K562 (cell line): ENCODE results near the gene AJM1. TPM values are rescaled to one million over a fixed set of nuclear protein-coding genes. Genes with fewer than 3 reads are reported as not detected.

Source experiments
- ATAC-seq: fragments of 200-7000 bp; cut with Tn5 transposase; 3 replicates; pipeline ENCODE4 v1.9.1; 2020; ENCODE audit warnings: moderate library complexity
- BruUV-seq: library from RNA; stranded (reverse); fragments of 400-500 nt; replicated peaks from 2 replicates; lab custom pipeline; 2021; lab: Mats Ljungman, UMichigan
- CTCF ChIA-PET: fragments of 300-600 bp; formaldehyde crosslinking; extraction: SDS; loops from one replicate; lab custom pipeline; 2021; ENCODE audit warnings: low intra/inter-chr PET ratio; lab: Yijun Ruan, JAX
- POLR2A ChIA-PET: fragments of 300-600, 350-650 bp; sonication (Branson Sonifier 250); formaldehyde crosslinking; extraction: SDS; loops from one replicate; lab custom pipeline; 2021; ENCODE audit warnings: antibody characterized with exemption, inconsistent platforms; lab: Yijun Ruan, JAX
- DNase-seq, 4 experiments: peaks; one replicate each; pipeline versions ENCODE4 v3.0.0 to v3.0.0-alpha.2; 2011 to 2018; ENCODE audit warnings: low spot score in 3 of 4, mixed read lengths in 3 of 4; ENCODE audit errors: extremely low read depth in 1 of 4
- FAIRE-seq: peaks from 2 replicates; lab custom pipeline; 2011; peaks lifted over from hg19 to GRCh38; lab: Jason Lieb, UNC
- H2AFZ ChIP-seq: 2 replicates; pipeline ENCODE4 v1.6.0; 2011; ENCODE audit warnings: low read depth, low read length, control low read depth, inconsistent platforms
- H3K27ac ChIP-seq: fragments of 200-600 bp; 3 replicates; pipeline ENCODE4 v1.8.0; 2011; ENCODE audit warnings: low read depth, mild to moderate bottlenecking, control low read depth, inconsistent platforms, low read length, moderate library complexity, mixed read lengths; ENCODE audit errors: extremely low read depth
- H3K27me3 ChIP-seq, 2 experiments: fragments of 300-600 bp in 1 of 2; 2 replicates in 1 of 2; 3 replicates in 1 of 2; pipeline versions ENCODE4 v1.6.0 to v1.8.0; 2011; ENCODE audit warnings: inconsistent platforms in 2 of 2, low read length in 2 of 2, mild to moderate bottlenecking in 1 of 2, mixed read lengths in 1 of 2, moderate library complexity in 1 of 2; ENCODE audit not compliant: control insufficient read depth in 2 of 2, insufficient read depth in 2 of 2
- H3K36me3 ChIP-seq: fragments of 300-600 bp; 3 replicates; pipeline ENCODE4 v1.8.0; 2011; ENCODE audit warnings: mild to moderate bottlenecking, low read length, inconsistent platforms; ENCODE audit not compliant: control insufficient read depth, insufficient read depth
- H3K4me1 ChIP-seq, 2 experiments: fragments of 200-600 bp in 1 of 2; replicated peaks in 1 of 2; 2 replicates in 1 of 2; 3 replicates in 1 of 2; pipeline versions ENCODE4 v1.5.1 to v1.8.0; 2011; ENCODE audit warnings: inconsistent platforms in 2 of 2, low read length in 2 of 2, mild to moderate bottlenecking in 1 of 2, mixed read lengths in 1 of 2, moderate library complexity in 1 of 2; ENCODE audit not compliant: control insufficient read depth in 2 of 2, insufficient read depth in 2 of 2
- H3K4me2 ChIP-seq: 2 replicates; pipeline ENCODE4 v1.6.1; 2011; ENCODE audit warnings: low read length, control low read depth, inconsistent platforms, mixed read lengths; ENCODE audit not compliant: insufficient read depth
- H3K4me3 ChIP-seq: fragments of 200-600 bp; sonication (generic), shearing (Covaris generic); 2 replicates; pipeline ENCODE4 v1.5.1; 2016; ENCODE audit warnings: control low read depth, inconsistent platforms
- H3K79me2 ChIP-seq: fragments of 200-600 bp; 3 replicates; pipeline ENCODE4 v1.8.0; 2011; ENCODE audit warnings: low read length, inconsistent platforms; ENCODE audit not compliant: control insufficient read depth, insufficient read depth
- H3K9ac ChIP-seq, 2 experiments: 2 replicates each; pipeline versions ENCODE4 v1.6.0 to v1.6.1; 2011; ENCODE audit warnings: low read depth in 2 of 2, low read length in 2 of 2, control low read depth in 1 of 2, inconsistent platforms in 1 of 2, mild to moderate bottlenecking in 1 of 2, mixed read lengths in 1 of 2; ENCODE audit not compliant: insufficient read depth in 1 of 2
- H3K9me1 ChIP-seq: one replicate; pipeline ENCODE4 v1.6.0; 2011; ENCODE audit warnings: inconsistent platforms, mild to moderate bottlenecking, low read length, moderate library complexity; ENCODE audit not compliant: control insufficient read depth, insufficient read depth
- H3K9me3 ChIP-seq: replicated peaks from 2 replicates; pipeline ENCODE4 v1.5.1; 2011; ENCODE audit warnings: low read depth, low read length, inconsistent platforms; ENCODE audit not compliant: control insufficient read depth, insufficient read depth
- H4K20me1 ChIP-seq: replicated peaks from 2 replicates; pipeline ENCODE4 v1.6.1; 2011; ENCODE audit warnings: low read length, inconsistent platforms, mixed read lengths; ENCODE audit not compliant: control insufficient read depth, insufficient read depth
- CBX8 ChIP-seq: fragments of 200-600 bp; sonication (generic); IDR thresholded peaks from 2 replicates; pipeline ENCODE4 v1.6.1; 2012; ENCODE audit warnings: borderline replicate concordance, mixed run types, low read depth, mild to moderate bottlenecking, moderate library complexity, mixed read lengths, low read length, control low read depth, inconsistent platforms; ENCODE audit not compliant: poor library complexity, severe bottlenecking; ENCODE audit errors: extremely low read depth
- ELF4 ChIP-seq: fragments of 450-650 bp; formaldehyde crosslinking; IDR thresholded peaks from 2 replicates; pipeline ENCODE4 v1.4.0; 2022; ENCODE audit warnings: missing genetic modification characterization
- HMG20B ChIP-seq: fragments of 250-450 bp; sonication (Bioruptor Pico); IDR thresholded peaks from 2 replicates; pipeline ENCODE4 v1.5.0; 2021; ENCODE audit warnings: mild to moderate bottlenecking
- LCOR ChIP-seq: sonication (generic); formaldehyde crosslinking; IDR thresholded peaks from 2 replicates; pipeline ENCODE4 v1.8.0; 2022; ENCODE audit warnings: mild to moderate bottlenecking, missing genetic modification reagents
- MIER1 ChIP-seq: fragments of 450-650 bp; IDR thresholded peaks from 2 replicates; pipeline ENCODE4 v1.6.1; 2016; ENCODE audit warnings: antibody characterized with exemption, mild to moderate bottlenecking, low read depth
- MTA2 ChIP-seq: fragments of 450-650 bp; IDR thresholded peaks from 2 replicates; pipeline ENCODE4 v1.6.1; 2016; ENCODE audit warnings: low read depth
- NFIC ChIP-seq: fragments of 450-650 bp; IDR thresholded peaks from 2 replicates; pipeline ENCODE4 v1.6.1; 2017; ENCODE audit warnings: mild to moderate bottlenecking, inconsistent platforms
- POLR2AphosphoS5 ChIP-seq: IDR thresholded peaks from 2 replicates; pipeline ENCODE4 v1.6.1; 2011; ENCODE audit warnings: mild to moderate bottlenecking, low read depth, low read length, moderate library complexity; ENCODE audit not compliant: control insufficient read depth, insufficient read depth
- PTRF ChIP-seq: fragments of 450-650 bp; IDR thresholded peaks from 2 replicates; pipeline ENCODE4 v1.6.1; 2016; ENCODE audit warnings: mild to moderate bottlenecking, missing genetic modification characterization, missing compliant biosample characterization
- ZBED1 ChIP-seq: IDR thresholded peaks from 2 replicates; pipeline ENCODE4 v1.6.1; 2014
- ZBTB7A ChIP-seq: IDR thresholded peaks from 2 replicates; pipeline ENCODE4 v1.6.1; 2011; ENCODE audit warnings: low read depth, mild to moderate bottlenecking, low read length, moderate library complexity, borderline replicate concordance; ENCODE audit not compliant: control insufficient read depth
- ZNF124 ChIP-seq: sonication (generic); formaldehyde crosslinking; IDR thresholded peaks from 2 replicates; pipeline ENCODE4 v1.8.1; 2022; ENCODE audit warnings: missing genetic modification reagents
- WGBS: fragments of 100-300 bp; shearing (Covaris generic); methylation state at CpG from one replicate; pipeline ENCODE4 v1.1.6; 2016; ENCODE audit warnings: low coverage, mixed read lengths; ENCODE audit not compliant: insufficient coverage; ENCODE audit errors: missing lambda C conversion rate; 5-methylcytosine and 5-hydroxymethylcytosine counted together
- in situ Hi-C: fragments of 300-500 bp; cut with MboI; formaldehyde crosslinking; loops from 4 replicates; pipeline ENCODE4 v1.15.0; 2018; ENCODE audit warnings: inconsistent platforms, mixed read lengths
- intact Hi-C: fragments of 100-400 bp; cut with micrococcal nuclease; formaldehyde crosslinking; loops from 2 replicates; pipeline ENCODE4 v1.14.2; 2022
- polyA plus RNA-seq, 8 experiments: library from polyadenylated mRNA; depleted of rRNA in 4 of 8; stranded (reverse) in 5 of 8; unstranded in 3 of 8; fragments of >200 nt; fragmentation: Nextera tagmentation in 2 of 8; fragmentation: Illumina TruSeq in 1 of 8; extraction: Ambion mirVana in 2 of 8; extraction: Trizol in 1 of 8; gene quantifications; 2 replicates each; pipeline versions ENCODE4 v1.2.1 to v1.2.3, GENCODE V29; 2011 to 2014; ENCODE audit warnings: inconsistent platforms in 1 of 8, missing spikeins in 1 of 8
- total RNA-seq, 7 experiments: library from RNA; depleted of rRNA in 6 of 7; stranded (reverse); fragments of >200 nt in 6 of 7; fragmentation: Illumina TruSeq in 2 of 7; extraction: Trizol in 2 of 7; gene quantifications; 2 replicates each; pipeline versions ENCODE4 v1.2.1 to v1.2.3, GENCODE V29; 2011 to 2021; ENCODE audit warnings: low replicate concordance in 1 of 7
- TF ChIP-seq, protein P1 (sequence below): fragments of 250-450 bp; sonication (Bioruptor Pico); IDR thresholded peaks from 2 replicates; pipeline ENCODE4 v1.4.0; 2020; ENCODE audit warnings: mild to moderate bottlenecking, moderate library complexity, borderline replicate concordance
- TF ChIP-seq, protein P2 (sequence below): fragments of 250-450 bp; sonication (Bioruptor Pico); IDR thresholded peaks from 2 replicates; pipeline ENCODE4 v1.8.0; 2021; ENCODE audit warnings: moderate library complexity, mild to moderate bottlenecking, inconsistent platforms
- TF ChIP-seq, protein P3 (sequence below): fragments of 450-650 bp; formaldehyde crosslinking; IDR thresholded peaks from 2 replicates; pipeline ENCODE4 v1.4.0; 2020; ENCODE audit warnings: mild to moderate bottlenecking, moderate library complexity

Gene AJM1
- total and polyA plus RNA-seq, 9 of the 15 experiments (the other 6 are each of a cell fraction or from before 2014, with no cell fraction given), result 0.01 to 3.7 (median 0.65) TPM; not detected in 1

DNA sequence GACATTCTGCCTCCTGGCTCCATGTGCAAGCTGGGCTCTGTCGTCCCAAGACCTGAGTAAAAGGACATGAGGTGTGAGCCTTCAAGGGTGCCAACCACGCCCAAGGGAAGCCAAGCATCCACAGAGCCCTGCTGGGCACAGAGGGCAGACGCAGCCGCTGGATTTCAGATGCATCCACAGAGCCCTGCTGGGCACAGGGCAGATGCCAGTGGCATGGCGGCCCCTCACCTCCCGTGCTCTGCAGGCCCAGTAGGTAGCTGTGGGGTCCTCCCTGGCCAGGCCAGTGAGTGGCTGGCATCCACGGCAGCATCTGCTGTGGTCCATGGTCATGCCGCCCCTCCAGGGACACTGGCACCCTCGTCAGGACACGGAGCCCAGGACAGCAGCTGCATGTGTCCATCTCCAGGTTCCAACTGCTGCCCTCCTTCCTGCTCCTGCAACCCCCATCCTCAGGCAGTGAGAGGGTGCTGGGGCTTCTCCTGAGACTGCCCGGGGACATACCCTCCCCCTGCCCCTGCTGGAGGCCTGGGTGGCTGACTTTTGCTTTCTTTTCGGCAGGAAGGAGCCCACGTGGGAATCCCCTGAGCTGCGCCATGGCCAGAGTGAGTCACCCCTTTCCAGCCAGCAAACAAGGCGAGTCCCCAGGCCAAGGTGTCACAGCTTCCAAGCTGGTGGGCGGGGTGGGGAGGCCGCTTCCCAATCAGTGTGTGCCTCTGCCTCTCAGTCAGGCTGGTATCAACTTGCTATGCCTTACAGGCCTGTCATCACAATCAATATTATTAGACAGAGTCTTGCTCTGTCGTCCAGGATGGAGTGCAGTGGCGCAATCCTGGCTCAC, 40.0 kb downstream of the AJM1 start:
- Histone ChIP-seq H3K4me3 (no peak overlapping the region), H3K36me3 (peaks cover 6% of the 10 kb centered on the region; the same call in 1 of the 3 replicates), H3K4me2 (peak overlapping the region; percentile 56), H3K27me3 (no peaks in the 10 kb centered on the region), H3K9me1 (peaks cover 2% of the 10 kb centered on the region), H3K27ac (peak overlapping the region; percentile 53; the same call in 1 of the 3 replicates), H2AFZ (peak overlapping the region; percentile 66; the same call in 1 of the 2 replicates), H3K9me3 (no peaks in the 10 kb centered on the region), H3K79me2 (peaks cover 23% of the 10 kb centered on the region), H4K20me1 (no peaks in the 10 kb centered on the region), H3K4me1 (peaks cover 21 to 53% of the 10 kb centered on the region in 2 experiments), H3K9ac (peak overlapping the region; percentile 11 to 83; a peak in 2 of 4 replicates)
- ATAC-seq, result peak; percentile 37
- intact Hi-C loops, result no loop called here
- FAIRE-seq, result peak; percentile 91
- POLR2A ChIA-PET, result interaction anchor here (0.6 to 2.2 kb wide), 12 partner anchors 10 to 155 kb away, joined by 3 to 15 read pairs (median 4); partner anchors contain the start of gene EDF1
- in situ Hi-C loops, result no loop called here
- WGBS, result 26% methylated on average over 19 of the region's 19 CpGs
- CTCF ChIA-PET, result no interaction called here
- no TSS peak for BruUV-seq
- peak; percentile 58 to 87 (median 67) for DNase-seq
- TF ChIP-seq NFIC (no peak), ZBTB7A (peak; percentile 17; the same call in 1 of the 2 replicates), MIER1 (no peak), ELF4 (CRISPR knock-in tag) (no peak), LCOR (no peak), MTA2 (no peak), ZNF124 (no peak), CBX8 (no peak), PTRF (tag) (no peak), HMG20B (CRISPR knock-in tag) (no peak), POLR2AphosphoS5 (no peak), ZBED1 (no peak)
- TF ChIP-seq, protein P1, sequence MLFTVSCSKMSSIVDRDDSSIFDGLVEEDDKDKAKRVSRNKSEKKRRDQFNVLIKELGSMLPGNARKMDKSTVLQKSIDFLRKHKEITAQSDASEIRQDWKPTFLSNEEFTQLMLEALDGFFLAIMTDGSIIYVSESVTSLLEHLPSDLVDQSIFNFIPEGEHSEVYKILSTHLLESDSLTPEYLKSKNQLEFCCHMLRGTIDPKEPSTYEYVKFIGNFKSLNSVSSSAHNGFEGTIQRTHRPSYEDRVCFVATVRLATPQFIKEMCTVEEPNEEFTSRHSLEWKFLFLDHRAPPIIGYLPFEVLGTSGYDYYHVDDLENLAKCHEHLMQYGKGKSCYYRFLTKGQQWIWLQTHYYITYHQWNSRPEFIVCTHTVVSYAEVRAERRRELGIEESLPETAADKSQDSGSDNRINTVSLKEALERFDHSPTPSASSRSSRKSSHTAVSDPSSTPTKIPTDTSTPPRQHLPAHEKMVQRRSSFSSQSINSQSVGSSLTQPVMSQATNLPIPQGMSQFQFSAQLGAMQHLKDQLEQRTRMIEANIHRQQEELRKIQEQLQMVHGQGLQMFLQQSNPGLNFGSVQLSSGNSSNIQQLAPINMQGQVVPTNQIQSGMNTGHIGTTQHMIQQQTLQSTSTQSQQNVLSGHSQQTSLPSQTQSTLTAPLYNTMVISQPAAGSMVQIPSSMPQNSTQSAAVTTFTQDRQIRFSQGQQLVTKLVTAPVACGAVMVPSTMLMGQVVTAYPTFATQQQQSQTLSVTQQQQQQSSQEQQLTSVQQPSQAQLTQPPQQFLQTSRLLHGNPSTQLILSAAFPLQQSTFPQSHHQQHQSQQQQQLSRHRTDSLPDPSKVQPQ (CRISPR knock-in tag), result no peak
- TF ChIP-seq, protein P2, sequence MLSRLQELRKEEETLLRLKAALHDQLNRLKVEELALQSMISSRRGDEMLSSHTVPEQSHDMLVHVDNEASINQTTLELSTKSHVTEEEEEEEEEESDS, result no peak
- TF ChIP-seq, protein P3, sequence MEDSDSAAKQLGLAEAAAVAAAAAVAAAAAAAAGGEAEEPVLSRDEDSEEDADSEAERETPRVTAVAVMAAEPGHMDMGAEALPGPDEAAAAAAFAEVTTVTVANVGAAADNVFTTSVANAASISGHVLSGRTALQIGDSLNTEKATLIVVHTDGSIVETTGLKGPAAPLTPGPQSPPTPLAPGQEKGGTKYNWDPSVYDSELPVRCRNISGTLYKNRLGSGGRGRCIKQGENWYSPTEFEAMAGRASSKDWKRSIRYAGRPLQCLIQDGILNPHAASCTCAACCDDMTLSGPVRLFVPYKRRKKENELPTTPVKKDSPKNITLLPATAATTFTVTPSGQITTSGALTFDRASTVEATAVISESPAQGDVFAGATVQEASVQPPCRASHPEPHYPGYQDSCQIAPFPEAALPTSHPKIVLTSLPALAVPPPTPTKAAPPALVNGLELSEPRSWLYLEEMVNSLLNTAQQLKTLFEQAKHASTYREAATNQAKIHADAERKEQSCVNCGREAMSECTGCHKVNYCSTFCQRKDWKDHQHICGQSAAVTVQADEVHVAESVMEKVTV (CRISPR knock-in tag), result no peak
